ENCODE results near the gene CD209.
"Not testable (repeated sequence)": the region's sequence is repeated elsewhere in the genome, so short reads cannot be mapped to it uniquely, and the experiment has no call there.

Gene CD209, protein sequence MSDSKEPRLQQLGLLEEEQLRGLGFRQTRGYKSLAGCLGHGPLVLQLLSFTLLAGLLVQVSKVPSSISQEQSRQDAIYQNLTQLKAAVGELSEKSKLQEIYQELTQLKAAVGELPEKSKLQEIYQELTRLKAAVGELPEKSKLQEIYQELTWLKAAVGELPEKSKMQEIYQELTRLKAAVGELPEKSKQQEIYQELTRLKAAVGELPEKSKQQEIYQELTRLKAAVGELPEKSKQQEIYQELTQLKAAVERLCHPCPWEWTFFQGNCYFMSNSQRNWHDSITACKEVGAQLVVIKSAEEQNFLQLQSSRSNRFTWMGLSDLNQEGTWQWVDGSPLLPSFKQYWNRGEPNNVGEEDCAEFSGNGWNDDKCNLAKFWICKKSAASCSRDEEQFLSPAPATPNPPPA

DNA sequence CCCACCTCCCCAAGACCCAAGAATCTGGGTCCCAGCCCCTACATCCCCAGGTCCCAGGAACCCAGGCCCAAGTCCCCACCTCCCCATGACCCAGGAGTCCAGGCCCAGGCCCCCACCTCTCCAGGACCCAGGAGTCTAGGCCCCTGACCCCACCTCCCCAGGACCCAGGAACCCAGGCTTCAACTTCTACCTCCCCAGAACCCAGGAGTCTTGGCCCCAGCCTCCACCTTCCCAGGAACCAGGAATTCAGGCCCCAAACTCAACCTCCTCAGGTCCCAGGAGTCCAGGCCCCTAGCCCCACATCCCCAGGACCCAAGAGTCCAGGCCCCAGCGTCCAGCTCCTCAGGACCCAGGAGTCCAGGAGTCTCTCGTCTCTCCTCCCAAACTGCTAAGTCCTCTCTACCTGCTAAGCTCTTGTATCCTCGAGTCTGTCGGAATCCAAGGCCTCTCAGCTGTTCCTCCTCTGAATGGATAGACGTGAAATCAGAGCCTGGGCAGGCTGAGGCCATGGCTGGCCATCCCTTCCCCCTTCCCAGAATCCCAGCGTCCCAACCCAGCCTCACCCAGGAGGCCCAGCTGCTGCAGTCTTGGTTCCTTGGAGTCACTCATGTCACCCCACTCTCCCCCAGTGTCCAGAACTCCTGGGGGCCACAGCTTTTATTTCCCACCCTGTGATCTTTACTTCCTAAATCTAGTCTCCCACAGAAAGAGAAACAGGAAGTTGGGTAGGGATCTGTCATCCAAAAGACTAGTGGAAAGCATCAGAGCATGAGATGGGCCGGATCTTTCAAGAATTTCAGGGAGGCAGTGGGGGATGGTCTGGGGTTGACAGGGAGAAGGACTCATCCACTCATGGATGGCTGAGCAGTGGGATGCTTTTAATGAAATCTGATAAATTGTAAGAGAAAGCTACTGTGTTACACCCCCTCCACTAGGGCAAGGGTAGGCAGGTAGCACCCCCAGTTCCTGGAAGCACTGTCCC lies at the start of gene CD209:
Gene CD209 (minus strand): TSS at position 632 of the 982 bp plus-strand sequence. CDS start 23 bp downstream, at position 609.
- H3K4me3 Mint-ChIP-seq = no peak within 1 kb of the TSS
- H3K4me1 Mint-ChIP-seq = peaks cover 18% of the 10 kb centered on the region

DNA sequence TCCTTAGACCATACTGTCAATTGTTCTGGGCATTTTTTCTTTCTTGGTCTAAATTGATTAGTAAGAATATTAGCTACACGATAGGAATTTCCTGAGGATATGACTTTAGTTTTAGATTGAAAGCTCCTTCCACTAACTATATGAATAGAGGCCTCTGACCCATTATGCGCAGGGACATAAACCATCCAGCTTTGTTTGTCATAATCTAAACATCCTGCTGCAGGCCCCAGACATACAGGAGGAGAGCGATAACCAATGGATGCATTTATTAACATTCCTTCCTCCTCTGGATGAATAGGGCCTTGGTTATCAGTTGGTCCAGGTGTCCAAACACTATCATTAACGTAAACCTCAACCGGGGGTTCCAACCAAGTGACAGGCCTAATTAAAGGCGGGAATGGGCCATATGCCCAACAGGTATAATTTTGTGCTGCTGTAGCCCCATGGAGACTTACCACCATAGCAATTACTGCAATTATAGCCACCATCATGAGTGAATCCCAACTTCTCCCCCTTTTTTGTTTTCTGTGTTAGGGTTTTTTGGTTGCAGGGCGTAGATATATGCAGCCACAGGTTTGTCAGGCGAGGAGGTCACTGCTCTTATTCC lies 48.3 kb upstream of the CD209 start:
- H3K36me3 Mint-ChIP-seq = no peaks in the 10 kb centered on the region
- H3K27me3 Mint-ChIP-seq = peaks cover 8% of the 10 kb centered on the region
- H3K9me3 Mint-ChIP-seq = no peaks in the 10 kb centered on the region
- H3K4me3 Mint-ChIP-seq = no peak overlapping the region
- peaks cover 11% of the 10 kb centered on the region for H3K4me1 Mint-ChIP-seq
- H3K27ac Mint-ChIP-seq = no peak overlapping the region

More for the DNA sequence above, at the start of gene CD209:
- Mint-ChIP-seq H3K36me3 (peaks cover 2% of the 10 kb centered on the region), H3K9me3 (peaks cover 4% of the 10 kb centered on the region), H3K27me3 (peaks cover 1% of the 10 kb centered on the region), H3K27ac (peak within 1 kb of the TSS; percentile 24)

DNA sequence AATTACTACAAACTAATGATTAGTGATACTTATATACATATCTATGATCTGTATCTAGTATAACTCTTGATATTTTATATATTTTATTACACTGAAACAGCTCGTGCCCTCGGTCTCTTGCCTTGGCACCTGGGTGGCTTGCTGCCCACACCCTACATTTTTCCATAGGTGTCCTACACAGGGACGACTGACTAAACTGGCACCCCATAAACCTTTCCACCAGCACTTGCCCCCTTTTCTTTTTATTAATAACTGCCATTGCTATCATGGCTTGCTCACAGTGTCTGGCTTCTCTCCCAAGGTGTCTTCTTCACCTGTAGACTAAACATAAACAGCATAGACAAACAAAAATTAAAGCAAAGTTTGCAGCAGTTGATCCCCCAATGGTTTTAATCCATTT lies 46.2 kb upstream of the CD209 start:
- Mint-ChIP-seq H3K27ac (no peak overlapping the region), H3K4me1 (peaks cover 7% of the 10 kb centered on the region), H3K27me3 (peaks cover 7% of the 10 kb centered on the region), H3K4me3 (no peak overlapping the region), H3K9me3 (no peaks in the 10 kb centered on the region), H3K36me3 (no peaks in the 10 kb centered on the region)

DNA sequence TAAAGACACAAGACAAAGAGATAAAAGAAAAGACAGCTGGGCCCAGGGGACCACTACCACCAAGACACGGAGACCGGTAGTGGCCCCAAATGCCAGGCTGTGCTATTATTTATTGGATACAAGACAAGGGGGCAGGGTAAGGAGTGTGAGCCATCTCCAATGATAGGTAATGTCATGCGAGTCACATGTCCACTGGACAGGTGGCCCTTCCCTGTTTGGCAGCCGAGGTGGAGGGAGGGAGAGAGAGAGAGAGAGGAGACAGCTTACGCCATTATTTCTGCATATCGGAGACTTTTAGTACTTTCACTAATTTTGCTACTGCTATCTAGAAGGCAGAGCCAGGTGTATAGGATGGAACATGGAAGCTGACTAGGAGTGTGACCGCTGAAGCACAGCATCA lies 45.4 kb upstream of the CD209 start:
- H3K27me3 Mint-ChIP-seq, H3K4me1 Mint-ChIP-seq, H3K27ac Mint-ChIP-seq, H3K4me3 Mint-ChIP-seq, H3K9me3 Mint-ChIP-seq, H3K36me3 Mint-ChIP-seq: not testable (repeated sequence)

DNA sequence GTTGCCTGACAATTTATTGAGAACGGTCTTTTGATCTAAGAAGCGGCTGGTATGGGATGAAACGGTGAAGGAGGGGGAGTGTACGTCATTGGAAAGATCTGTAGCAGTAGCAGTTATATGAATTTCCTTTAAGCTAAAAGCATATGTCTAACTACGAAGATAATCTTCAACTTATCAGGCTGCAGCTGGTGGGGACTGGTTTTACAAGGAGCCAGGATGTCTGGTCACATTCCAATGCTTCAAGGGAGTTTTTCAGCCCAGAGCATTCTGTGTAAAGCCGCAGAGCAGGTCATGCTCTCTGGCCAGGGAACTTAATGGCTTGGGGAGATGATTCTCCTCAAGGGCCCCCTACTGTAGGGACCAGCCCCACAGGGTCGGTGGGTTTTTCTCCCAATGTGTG lies 44.9 kb upstream of the CD209 start:
- H3K4me1 Mint-ChIP-seq = peaks cover 9% of the 10 kb centered on the region
- no peak overlapping the region for H3K27ac Mint-ChIP-seq
- no peaks in the 10 kb centered on the region for H3K36me3 Mint-ChIP-seq
- H3K27me3 Mint-ChIP-seq = peaks cover 9% of the 10 kb centered on the region
- H3K9me3 Mint-ChIP-seq = no peaks in the 10 kb centered on the region
- H3K4me3 Mint-ChIP-seq = no peak overlapping the region

DNA sequence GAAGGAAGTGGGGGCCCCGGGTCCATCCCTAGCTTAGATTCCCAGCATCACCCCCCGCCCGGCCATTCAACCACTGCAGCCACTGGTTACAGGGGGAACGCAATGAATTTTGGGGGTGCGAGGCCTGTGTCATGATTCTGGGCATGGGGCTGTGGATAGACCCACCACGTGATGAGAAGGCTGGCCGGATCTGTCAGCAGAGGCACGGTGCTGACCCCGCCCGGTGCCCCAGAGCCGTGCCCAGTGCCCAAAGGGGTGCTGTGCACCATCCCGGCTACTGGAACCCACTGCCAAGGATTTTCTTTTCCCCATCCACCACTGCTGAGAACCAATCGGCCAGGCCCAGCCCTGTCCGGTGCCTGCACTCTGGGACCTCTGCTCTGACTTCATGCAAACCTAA lies 43.1 kb upstream of the CD209 start:
- Mint-ChIP-seq H3K9me3 (no peaks in the 10 kb centered on the region), H3K27me3 (peaks cover 11% of the 10 kb centered on the region), H3K27ac (peak overlapping the region; percentile 80), H3K36me3 (no peaks in the 10 kb centered on the region), H3K4me3 (no peak overlapping the region), H3K4me1 (peaks cover 11% of the 10 kb centered on the region)

DNA sequence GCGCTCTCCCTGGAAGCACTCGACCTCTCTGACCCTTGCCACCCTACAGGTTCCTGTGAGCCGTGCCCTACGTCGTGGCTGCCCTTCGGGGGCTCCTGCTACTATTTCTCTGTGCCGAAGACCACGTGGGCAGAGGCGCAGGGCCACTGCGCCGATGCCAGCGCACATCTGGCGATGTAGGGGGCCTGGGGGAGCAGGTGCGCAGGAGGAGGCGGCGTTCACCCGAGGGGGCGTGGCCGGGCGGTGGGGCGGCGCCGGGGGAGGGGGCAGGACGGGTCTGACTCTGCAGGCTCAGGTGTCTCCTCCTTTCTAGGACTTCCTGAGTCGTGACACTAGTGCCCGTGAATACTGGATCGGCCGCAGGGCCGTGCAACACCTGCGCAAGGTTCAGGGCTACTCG lies 42.1 kb upstream of the CD209 start:
- H3K36me3 Mint-ChIP-seq = no peaks in the 10 kb centered on the region
- H3K27me3 Mint-ChIP-seq = peaks cover 11% of the 10 kb centered on the region
- H3K4me3 Mint-ChIP-seq = peak overlapping the region; percentile 62
- no peaks in the 10 kb centered on the region for H3K9me3 Mint-ChIP-seq
- H3K4me1 Mint-ChIP-seq = peaks cover 11% of the 10 kb centered on the region
- no peak overlapping the region for H3K27ac Mint-ChIP-seq

DNA sequence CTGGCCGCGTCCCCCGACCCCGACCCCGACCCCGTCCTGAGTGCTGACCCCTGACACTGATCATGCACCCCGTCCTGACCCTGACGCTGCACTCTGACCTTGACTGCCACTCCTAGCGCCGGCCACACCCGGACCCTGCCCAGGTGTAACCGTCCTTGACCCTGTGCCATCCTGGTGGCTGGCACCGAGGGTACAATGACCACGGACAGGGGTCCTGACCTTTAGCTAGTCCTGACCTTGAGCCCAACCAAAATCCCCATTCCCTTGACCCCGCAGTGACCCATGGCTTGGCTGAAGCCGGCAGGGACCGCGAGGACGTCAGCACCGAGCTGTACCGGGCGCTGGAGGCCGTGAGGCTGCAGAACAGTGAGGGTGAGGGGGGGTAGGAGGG lies 41.6 kb upstream of the CD209 start:
- Mint-ChIP-seq H3K4me3 (peak overlapping the region; percentile 62), H3K27me3 (peaks cover 11% of the 10 kb centered on the region), H3K4me1 (peaks cover 11% of the 10 kb centered on the region), H3K27ac (no peak overlapping the region), H3K9me3 (no peaks in the 10 kb centered on the region), H3K36me3 (no peaks in the 10 kb centered on the region)

DNA sequence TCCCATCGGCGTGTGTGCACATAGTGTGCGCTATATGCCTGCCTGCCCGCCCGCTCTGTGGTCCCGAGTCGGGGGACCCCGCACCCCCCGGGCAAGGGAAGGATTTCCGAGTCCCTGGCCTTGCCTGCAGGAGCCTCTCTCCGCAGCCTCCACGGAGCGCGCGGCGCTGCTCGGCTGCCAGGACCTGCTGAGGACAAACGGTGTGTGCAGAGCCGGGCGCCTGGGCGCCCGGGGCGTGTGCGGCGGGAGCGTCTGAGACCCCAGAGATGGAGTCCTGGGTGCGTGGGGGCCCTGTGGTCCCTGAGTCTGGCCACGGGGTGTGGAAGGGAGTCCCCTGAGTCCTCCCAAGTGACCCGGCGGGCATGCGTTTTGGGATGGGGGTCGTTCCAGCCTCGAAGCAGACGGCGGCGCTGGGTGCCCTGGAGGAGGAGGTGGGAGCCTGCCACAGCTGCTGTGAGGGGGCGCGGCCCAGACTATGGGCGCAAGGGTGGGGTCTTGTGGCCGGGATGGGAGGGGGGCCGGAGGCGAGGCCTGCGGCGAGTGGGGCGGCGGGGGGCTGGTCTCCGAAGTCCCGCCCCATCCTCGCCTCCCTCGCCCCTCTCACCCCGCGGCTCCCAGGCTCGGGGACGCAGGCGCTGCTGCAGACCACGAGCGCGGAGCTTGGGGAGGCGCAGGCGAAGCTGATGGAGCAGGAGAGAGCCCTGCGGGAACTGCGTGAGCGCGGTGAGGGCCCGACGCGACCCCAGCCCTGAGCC lies 41.0 kb upstream of the CD209 start:
- H3K4me3 Mint-ChIP-seq = peak overlapping the region; percentile 23

DNA sequence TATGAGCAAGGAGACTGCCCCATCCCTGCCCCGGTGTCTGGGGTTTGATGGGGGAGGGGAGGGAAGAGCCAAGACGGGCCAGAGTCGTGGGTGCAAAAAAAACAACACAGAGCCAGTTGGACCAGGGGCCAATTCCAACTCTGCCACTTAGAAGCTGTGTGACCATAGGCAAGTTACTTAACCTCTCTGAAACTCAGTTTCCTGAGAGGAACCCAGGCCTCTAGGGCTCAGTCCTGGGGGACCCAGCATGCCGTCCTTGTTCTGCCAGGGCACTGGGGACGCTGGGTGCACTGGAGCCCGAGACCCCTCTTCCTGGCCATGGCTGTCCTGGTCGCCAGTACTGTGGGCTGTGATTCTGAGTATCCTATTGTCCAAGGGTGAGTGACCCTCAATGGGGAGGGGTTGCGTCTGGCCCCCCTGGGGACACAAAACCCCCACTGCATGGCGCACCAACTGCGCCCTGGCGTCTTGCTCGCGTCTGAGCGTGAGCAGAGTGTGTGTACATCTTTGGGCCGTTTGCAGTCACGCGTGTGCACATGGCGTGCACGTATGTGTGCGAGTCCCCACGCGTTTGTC lies 40.4 kb upstream of the CD209 start:
- Mint-ChIP-seq H3K4me3 (peak overlapping the region; percentile 39), H3K27me3 (peaks cover 11% of the 10 kb centered on the region)

More for the DNA sequence above, 41.0 kb upstream of the CD209 start:
- peaks cover 11% of the 10 kb centered on the region for H3K4me1 Mint-ChIP-seq
- H3K27me3 Mint-ChIP-seq = peaks cover 11% of the 10 kb centered on the region
- no peaks in the 10 kb centered on the region for H3K36me3 Mint-ChIP-seq
- H3K27ac Mint-ChIP-seq = no peak overlapping the region
- no peaks in the 10 kb centered on the region for H3K9me3 Mint-ChIP-seq

DNA sequence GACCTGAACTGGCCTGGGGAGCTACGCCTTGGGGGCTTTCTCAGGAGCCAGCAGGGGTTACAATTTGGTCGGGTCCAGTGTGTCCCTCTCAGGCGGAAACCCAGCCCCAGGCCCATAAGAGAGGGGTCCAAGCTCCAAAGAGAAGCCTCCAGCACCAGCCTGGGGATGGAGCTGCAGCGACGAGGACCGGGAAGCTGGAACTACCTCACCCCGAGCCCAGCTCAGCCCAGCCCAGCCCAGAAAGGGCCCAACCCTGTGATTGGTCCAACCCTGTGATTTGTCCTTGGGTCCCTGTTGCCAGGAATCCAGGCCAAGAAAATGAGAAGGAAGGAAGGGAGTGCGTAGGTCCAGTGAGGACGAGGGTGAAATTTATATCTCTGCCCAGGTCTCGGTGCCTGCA lies 39.8 kb upstream of the CD209 start:
- peak overlapping the region; percentile 39 for H3K4me3 Mint-ChIP-seq
- H3K9me3 Mint-ChIP-seq = no peaks in the 10 kb centered on the region
- H3K27ac Mint-ChIP-seq = peak overlapping the region; percentile 59
- H3K36me3 Mint-ChIP-seq = no peaks in the 10 kb centered on the region
- peaks cover 11% of the 10 kb centered on the region for H3K27me3 Mint-ChIP-seq
- peaks cover 11% of the 10 kb centered on the region for H3K4me1 Mint-ChIP-seq

More for the DNA sequence above, 40.4 kb upstream of the CD209 start:
- no peaks in the 10 kb centered on the region for H3K36me3 Mint-ChIP-seq
- peaks cover 11% of the 10 kb centered on the region for H3K4me1 Mint-ChIP-seq
- peak overlapping the region; percentile 59 for H3K27ac Mint-ChIP-seq
- H3K9me3 Mint-ChIP-seq = no peaks in the 10 kb centered on the region

DNA sequence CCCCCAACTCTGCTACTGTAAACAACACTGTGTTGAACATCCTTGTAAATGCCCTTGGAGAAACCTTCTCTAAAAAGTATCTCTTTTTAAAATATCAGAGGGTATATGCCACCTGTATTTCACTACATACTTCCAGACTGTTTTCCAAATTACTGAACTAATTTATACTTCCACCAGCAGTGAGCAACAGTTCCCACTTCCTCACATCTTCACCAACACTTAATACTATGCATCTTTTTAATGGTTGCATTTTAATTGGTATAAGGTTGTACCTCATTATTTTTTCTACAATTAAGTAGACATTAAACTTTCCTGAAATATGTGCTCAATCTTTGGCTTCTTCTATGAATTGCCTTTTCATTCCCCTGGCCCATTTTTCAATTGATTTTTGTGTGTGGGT lies 37.5 kb upstream of the CD209 start:
- peaks cover 9% of the 10 kb centered on the region for H3K27me3 Mint-ChIP-seq
- no peaks in the 10 kb centered on the region for H3K9me3 Mint-ChIP-seq
- H3K27ac Mint-ChIP-seq = no peak overlapping the region
- H3K4me3 Mint-ChIP-seq = no peak overlapping the region
- H3K4me1 Mint-ChIP-seq = peaks cover 11% of the 10 kb centered on the region
- H3K36me3 Mint-ChIP-seq = no peaks in the 10 kb centered on the region

DNA sequence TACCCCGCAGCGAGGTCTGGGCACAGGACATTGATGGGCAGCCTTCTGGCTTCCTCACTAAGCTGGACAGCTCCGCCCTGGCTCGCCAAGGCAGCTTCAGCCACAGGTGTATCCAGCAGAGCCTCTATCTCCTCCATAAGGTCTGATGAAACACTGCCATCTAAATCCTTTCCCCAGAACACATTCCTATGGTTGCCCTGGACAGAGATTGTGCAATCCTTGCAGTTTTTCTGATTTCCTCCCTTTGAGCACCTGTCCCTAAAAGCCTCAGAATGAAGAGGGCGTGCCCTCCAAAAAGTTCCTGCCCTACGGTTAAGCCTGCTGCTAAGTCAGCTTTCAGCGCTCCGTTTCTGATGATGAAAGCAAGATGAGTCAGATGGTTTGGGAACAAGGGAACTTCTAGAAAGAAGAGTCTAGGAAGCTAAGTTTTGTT lies 36.7 kb upstream of the CD209 start:
- Mint-ChIP-seq H3K27ac (no peak overlapping the region), H3K4me3 (no peak overlapping the region), H3K9me3 (no peaks in the 10 kb centered on the region), H3K36me3 (no peaks in the 10 kb centered on the region), H3K27me3 (peaks cover 6% of the 10 kb centered on the region), H3K4me1 (peaks cover 6% of the 10 kb centered on the region)

DNA sequence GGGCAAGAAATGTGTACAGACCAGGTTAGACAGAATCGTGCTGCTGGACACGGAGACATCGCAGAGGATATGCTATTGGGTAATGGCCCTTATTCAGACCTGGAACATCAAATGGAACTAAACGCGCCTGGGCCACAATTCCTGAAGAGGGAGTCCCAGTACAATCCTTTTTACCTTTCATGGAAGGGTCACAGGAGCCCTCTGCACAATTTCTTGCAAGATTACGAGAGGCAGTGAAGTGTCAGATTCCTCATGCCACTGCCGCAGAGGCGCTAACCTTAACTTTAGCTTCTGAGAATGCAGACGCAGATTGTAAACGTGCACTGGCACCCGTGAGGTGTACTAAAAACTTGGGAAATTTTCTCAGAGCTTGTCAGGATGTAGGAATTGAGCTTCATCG lies 33.8 kb upstream of the CD209 start:
- Mint-ChIP-seq H3K27me3 (no peaks in the 10 kb centered on the region), H3K36me3 (no peaks in the 10 kb centered on the region), H3K27ac (no peak overlapping the region), H3K9me3 (no peaks in the 10 kb centered on the region), H3K4me3 (no peak overlapping the region), H3K4me1 (no peaks in the 10 kb centered on the region)

All from activated naive CD4-positive, alpha-beta T cell treated with anti-CD3 and anti-CD28 coated beads, Interleukin-2, amount 50 U/mL, for 24 hours (primary cell).